K562 (cell line): ENCODE data around the gene WNT2.

ENCODE experiments used
- KAT8 ChIP-seq: fragments of 450-650 bp; IDR thresholded peaks from 2 replicates; pipeline ENCODE4 v1.6.1; 2016; ENCODE audit warnings: low read depth, mild to moderate bottlenecking
- KLF1 ChIP-seq: fragments of 450-650 bp; IDR thresholded peaks from 2 replicates; pipeline ENCODE4 v1.6.1; 2016; ENCODE audit warnings: missing genetic modification characterization, missing compliant biosample characterization
- POLR2A ChIP-seq: fragments of 450-650 bp; conservative IDR thresholded peaks from 2 replicates; pipeline ENCODE4 v1.6.1; 2016
- RCOR1 ChIP-seq, 2 experiments: IDR thresholded peaks; 2 replicates each; pipeline ENCODE4 v1.6.1; 2012; ENCODE audit warnings: low read depth in 2 of 2, low read length in 2 of 2, borderline replicate concordance in 1 of 2, improper control_type of control experiment in 1 of 2
- TBL1XR1 ChIP-seq, 2 experiments: IDR thresholded peaks; 2 replicates each; pipeline ENCODE4 v1.6.1; 2012; ENCODE audit warnings: improper control_type of control experiment in 2 of 2, low read length in 2 of 2, mild to moderate bottlenecking in 1 of 2
- ZBED1 ChIP-seq: IDR thresholded peaks from 2 replicates; pipeline ENCODE4 v1.6.1; 2014
- ZBTB1 ChIP-seq: sonication (generic); formaldehyde crosslinking; IDR thresholded peaks from 2 replicates; pipeline ENCODE4 v1.8.1; 2023; ENCODE audit warnings: missing genetic modification reagents, low read depth, mild to moderate bottlenecking, borderline replicate concordance
- ZNF224 ChIP-seq: sonication (generic); formaldehyde crosslinking; IDR thresholded peaks from 2 replicates; pipeline ENCODE4 v1.8.0; 2022; ENCODE audit warnings: mild to moderate bottlenecking, missing genetic modification reagents
- TF ChIP-seq, protein P1 (sequence below): fragments of 450-650 bp; IDR thresholded peaks from 2 replicates; pipeline ENCODE4 v1.6.1; 2016; ENCODE audit warnings: missing biosample characterization, missing genetic modification characterization
- TF ChIP-seq, protein P2 (sequence below): sonication (generic); formaldehyde crosslinking; IDR thresholded peaks from 2 replicates; pipeline ENCODE4 v1.8.1; 2022; ENCODE audit warnings: missing genetic modification reagents
- TF ChIP-seq, protein P3 (sequence below): sonication (generic); formaldehyde crosslinking; IDR thresholded peaks from 2 replicates; pipeline ENCODE4 v1.9.0; 2022; ENCODE audit warnings: mild to moderate bottlenecking, missing genetic modification reagents
- TF ChIP-seq, protein P4 (sequence below), 3 experiments: IDR thresholded peaks in 2 of 3; conservative IDR thresholded peaks in 1 of 3; 2 replicates each; pipeline ENCODE4 v1.5.1; 2011 to 2012; ENCODE audit warnings: low read length in 3 of 3, mild to moderate bottlenecking in 3 of 3, control low read depth in 2 of 3, improper control_type of control experiment in 1 of 3, inconsistent platforms in 1 of 3, low read depth in 1 of 3, mixed read lengths in 1 of 3, moderate library complexity in 1 of 3; ENCODE audit not compliant: insufficient read depth in 2 of 3

DNA sequence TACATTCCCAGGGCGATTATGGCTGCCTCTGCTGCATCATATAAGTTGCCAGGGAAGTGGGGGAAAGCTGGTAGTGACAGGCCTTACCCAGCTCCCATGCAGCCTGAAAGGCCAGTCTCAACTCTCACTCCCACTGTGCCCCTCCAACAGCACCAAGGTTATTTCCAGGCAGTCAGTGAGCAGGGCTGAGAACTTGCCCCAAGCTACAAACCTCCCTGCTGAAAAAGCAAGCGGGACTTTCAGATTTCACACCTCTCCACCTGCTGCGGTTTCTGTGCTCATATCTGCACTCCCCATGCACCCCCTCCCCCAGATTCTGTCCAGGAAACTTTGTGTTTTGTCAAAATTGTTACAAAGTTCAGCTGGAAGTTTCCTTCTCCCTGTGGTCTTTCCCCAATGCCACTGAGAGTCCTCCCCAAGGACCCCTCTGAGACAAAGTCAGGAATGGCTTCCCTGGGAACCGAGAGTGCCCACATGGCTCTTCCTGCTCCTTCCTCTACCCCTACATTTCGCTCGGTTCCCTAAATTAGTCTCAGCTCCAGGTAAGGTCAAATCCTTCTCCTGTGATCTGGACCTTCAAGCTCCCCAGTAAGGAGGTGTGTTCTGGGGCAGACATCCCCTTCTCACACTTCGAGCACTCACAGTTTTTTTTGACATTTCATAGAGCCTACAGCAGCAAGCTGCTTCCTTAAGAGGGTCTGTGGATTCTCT, 25.3 kb upstream of the WNT2 start:
- TF ChIP-seq, protein P1, sequence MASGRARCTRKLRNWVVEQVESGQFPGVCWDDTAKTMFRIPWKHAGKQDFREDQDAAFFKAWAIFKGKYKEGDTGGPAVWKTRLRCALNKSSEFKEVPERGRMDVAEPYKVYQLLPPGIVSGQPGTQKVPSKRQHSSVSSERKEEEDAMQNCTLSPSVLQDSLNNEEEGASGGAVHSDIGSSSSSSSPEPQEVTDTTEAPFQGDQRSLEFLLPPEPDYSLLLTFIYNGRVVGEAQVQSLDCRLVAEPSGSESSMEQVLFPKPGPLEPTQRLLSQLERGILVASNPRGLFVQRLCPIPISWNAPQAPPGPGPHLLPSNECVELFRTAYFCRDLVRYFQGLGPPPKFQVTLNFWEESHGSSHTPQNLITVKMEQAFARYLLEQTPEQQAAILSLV = no peak
- TF ChIP-seq RCOR1 (IDR thresholded peaks at IDR 0.05; ENCODE audit: borderline replicate concordance in 1 of 2, low read depth in 2 of 2, low read length in 2 of 2) (no peak), KAT8 (no peak), ZBTB1 (no peak), TBL1XR1 (IDR thresholded peaks at IDR 0.05; ENCODE audit: low read length in 2 of 2) (no peak), ZNF224 (CRISPR knock-in tag) (no peak), ZBED1 (no peak), KLF1 (tag) (no peak), POLR2A (no peak)
- TF ChIP-seq, protein P2, sequence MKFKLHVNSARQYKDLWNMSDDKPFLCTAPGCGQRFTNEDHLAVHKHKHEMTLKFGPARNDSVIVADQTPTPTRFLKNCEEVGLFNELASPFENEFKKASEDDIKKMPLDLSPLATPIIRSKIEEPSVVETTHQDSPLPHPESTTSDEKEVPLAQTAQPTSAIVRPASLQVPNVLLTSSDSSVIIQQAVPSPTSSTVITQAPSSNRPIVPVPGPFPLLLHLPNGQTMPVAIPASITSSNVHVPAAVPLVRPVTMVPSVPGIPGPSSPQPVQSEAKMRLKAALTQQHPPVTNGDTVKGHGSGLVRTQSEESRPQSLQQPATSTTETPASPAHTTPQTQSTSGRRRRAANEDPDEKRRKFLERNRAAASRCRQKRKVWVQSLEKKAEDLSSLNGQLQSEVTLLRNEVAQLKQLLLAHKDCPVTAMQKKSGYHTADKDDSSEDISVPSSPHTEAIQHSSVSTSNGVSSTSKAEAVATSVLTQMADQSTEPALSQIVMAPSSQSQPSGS (CRISPR knock-in tag) = no peak
- TF ChIP-seq, protein P3, sequence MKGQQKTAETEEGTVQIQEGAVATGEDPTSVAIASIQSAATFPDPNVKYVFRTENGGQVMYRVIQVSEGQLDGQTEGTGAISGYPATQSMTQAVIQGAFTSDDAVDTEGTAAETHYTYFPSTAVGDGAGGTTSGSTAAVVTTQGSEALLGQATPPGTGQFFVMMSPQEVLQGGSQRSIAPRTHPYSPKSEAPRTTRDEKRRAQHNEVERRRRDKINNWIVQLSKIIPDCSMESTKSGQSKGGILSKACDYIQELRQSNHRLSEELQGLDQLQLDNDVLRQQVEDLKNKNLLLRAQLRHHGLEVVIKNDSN (CRISPR knock-in tag) = no peak
- TF ChIP-seq, protein P4, sequence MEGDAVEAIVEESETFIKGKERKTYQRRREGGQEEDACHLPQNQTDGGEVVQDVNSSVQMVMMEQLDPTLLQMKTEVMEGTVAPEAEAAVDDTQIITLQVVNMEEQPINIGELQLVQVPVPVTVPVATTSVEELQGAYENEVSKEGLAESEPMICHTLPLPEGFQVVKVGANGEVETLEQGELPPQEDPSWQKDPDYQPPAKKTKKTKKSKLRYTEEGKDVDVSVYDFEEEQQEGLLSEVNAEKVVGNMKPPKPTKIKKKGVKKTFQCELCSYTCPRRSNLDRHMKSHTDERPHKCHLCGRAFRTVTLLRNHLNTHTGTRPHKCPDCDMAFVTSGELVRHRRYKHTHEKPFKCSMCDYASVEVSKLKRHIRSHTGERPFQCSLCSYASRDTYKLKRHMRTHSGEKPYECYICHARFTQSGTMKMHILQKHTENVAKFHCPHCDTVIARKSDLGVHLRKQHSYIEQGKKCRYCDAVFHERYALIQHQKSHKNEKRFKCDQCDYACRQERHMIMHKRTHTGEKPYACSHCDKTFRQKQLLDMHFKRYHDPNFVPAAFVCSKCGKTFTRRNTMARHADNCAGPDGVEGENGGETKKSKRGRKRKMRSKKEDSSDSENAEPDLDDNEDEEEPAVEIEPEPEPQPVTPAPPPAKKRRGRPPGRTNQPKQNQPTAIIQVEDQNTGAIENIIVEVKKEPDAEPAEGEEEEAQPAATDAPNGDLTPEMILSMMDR (IDR thresholded peaks at IDR 0.05 in 2 of 3, conservative IDR thresholded peaks at IDR 0.05 in 1 of 3; ENCODE audit: insufficient read depth in 2 of 3, low read depth in 1 of 3, low read length in 3 of 3) = no peak
